Ovary (tissue), 3 donors: ENCODE data around the gene AP3B1.

ENCODE experiments used
- EP300 ChIP-seq: sonication (generic); formaldehyde crosslinking; IDR thresholded peaks from one replicate; pipeline ENCODE4 v1.6.1; 2017; ENCODE audit warnings: antibody characterized with exemption
- TF ChIP-seq, protein P1 (sequence below), 3 donors: fragments of 450-650 bp in 2 of 3; fragments of 200-600 bp in 1 of 3; IDR thresholded peaks; one replicate each; pipeline versions ENCODE4 v1.5.1 to v1.8.0; 2016 to 2022; ENCODE audit warnings: antibody characterized with exemption in 3 of 3, mild to moderate bottlenecking in 1 of 3
- donor health status: DM: no; HTN: no; CAD: no.

DNA sequence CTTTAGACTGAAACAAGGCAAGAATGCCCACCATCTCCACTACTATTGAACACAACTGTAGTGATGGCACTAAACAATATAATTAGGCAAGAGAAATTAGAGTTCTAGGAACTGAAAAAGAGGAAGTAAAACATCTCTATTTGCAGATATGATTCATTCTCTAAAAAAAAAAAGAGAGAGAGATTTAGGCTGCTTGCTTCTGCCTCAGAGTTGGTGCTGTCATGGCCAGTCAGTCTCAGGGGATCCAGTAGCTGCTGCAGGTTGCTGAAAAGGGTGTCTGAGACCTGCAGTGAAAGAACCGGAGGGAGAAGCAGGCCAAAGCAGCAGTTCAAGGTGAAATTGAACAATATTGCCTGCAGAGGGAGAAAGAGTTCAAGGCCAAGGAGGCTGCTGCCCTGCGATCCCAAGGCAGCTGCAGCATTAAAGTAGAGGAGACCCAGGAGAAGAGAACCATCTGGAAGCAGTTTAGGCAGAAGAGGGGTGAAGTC lies 72.5 kb downstream of the AP3B1 start:
- no peak for TF ChIP-seq EP300
- TF ChIP-seq, protein P1, sequence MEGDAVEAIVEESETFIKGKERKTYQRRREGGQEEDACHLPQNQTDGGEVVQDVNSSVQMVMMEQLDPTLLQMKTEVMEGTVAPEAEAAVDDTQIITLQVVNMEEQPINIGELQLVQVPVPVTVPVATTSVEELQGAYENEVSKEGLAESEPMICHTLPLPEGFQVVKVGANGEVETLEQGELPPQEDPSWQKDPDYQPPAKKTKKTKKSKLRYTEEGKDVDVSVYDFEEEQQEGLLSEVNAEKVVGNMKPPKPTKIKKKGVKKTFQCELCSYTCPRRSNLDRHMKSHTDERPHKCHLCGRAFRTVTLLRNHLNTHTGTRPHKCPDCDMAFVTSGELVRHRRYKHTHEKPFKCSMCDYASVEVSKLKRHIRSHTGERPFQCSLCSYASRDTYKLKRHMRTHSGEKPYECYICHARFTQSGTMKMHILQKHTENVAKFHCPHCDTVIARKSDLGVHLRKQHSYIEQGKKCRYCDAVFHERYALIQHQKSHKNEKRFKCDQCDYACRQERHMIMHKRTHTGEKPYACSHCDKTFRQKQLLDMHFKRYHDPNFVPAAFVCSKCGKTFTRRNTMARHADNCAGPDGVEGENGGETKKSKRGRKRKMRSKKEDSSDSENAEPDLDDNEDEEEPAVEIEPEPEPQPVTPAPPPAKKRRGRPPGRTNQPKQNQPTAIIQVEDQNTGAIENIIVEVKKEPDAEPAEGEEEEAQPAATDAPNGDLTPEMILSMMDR (IDR thresholded peaks at IDR 0.05) = no peak
